MCF 10A (cell line): Measurements from ENCODE around the gene ADAMTS4. TPM values are rescaled to one million over a fixed set of nuclear protein-coding genes. Genes with fewer than 3 reads are reported as not detected.

Source experiments
- BruUV-seq: library from RNA; stranded (reverse); fragments of 400-500 nt; replicated peaks from 2 replicates; lab custom pipeline; 2021; lab: Mats Ljungman, UMichigan
- CTCF ChIA-PET: fragments of 300-600 bp; sonication (Branson Sonifier 250); formaldehyde crosslinking; extraction: SDS; loops from one replicate; lab custom pipeline; 2021; ENCODE audit warnings: antibody characterized with exemption, inconsistent platforms; lab: Yijun Ruan, JAX
- POLR2A ChIA-PET: fragments of 300-600, 350-650 bp; sonication (Branson Sonifier 250); formaldehyde crosslinking; extraction: SDS; loops from one replicate; lab custom pipeline; 2020; ENCODE audit warnings: antibody characterized with exemption, inconsistent platforms; lab: Yijun Ruan, JAX
- DNase-seq: peaks from one replicate; pipeline ENCODE4 v3.0.0-alpha.2; 2018; ENCODE audit not compliant: unreplicated experiment
- H3K27ac Mint-ChIP-seq: one replicate; pipeline ENCODE4 v1.8.0; 2022; ENCODE audit warnings: mild to moderate bottlenecking, low read depth, mixed read lengths; ENCODE audit not compliant: unreplicated experiment
- H3K27me3 Mint-ChIP-seq: one replicate; pipeline ENCODE4 v1.8.0; 2022; ENCODE audit warnings: mixed read lengths; ENCODE audit not compliant: insufficient read depth, unreplicated experiment
- H3K36me3 Mint-ChIP-seq: one replicate; pipeline ENCODE4 v1.8.0; 2022; ENCODE audit warnings: mild to moderate bottlenecking, moderate library complexity, mixed read lengths; ENCODE audit not compliant: insufficient read depth, unreplicated experiment
- H3K4me1 Mint-ChIP-seq: one replicate; pipeline ENCODE4 v1.8.0; 2022; ENCODE audit warnings: mixed read lengths; ENCODE audit not compliant: insufficient read depth, unreplicated experiment
- H3K4me3 Mint-ChIP-seq: one replicate; pipeline ENCODE4 v1.8.0; 2022; ENCODE audit warnings: mild to moderate bottlenecking, moderate library complexity, mixed read lengths; ENCODE audit not compliant: unreplicated experiment
- H3K9me3 Mint-ChIP-seq: one replicate; pipeline ENCODE4 v1.8.0; 2022; ENCODE audit warnings: mixed read lengths; ENCODE audit not compliant: unreplicated experiment
- CTCF ChIP-seq: fragments of 200-600 bp; IDR thresholded peaks from one replicate; pipeline ENCODE4 v1.8.0; 2022; ENCODE audit warnings: antibody characterized with exemption, mild to moderate bottlenecking; ENCODE audit not compliant: unreplicated experiment
- intact Hi-C: fragments of 100-400 bp; cut with micrococcal nuclease; formaldehyde crosslinking; loops from 2 replicates; pipeline ENCODE4 v1.14.1; 2022
- total RNA-seq: library from RNA; stranded (reverse); gene quantifications from 2 replicates; pipeline ENCODE4 v1.2.3, GENCODE V29; 2022

ADAMTS4 gene
- total RNA-seq, 1 experiment from 2014 or later: not detected

GRCh38 chr1:161176468-161177111 lies 22.3 kb downstream of the ADAMTS4 start:
- Mint-ChIP-seq H3K4me3 (peak overlapping the region; percentile 86), H3K4me1 (peaks cover 33% of the 10 kb centered on the region), H3K27me3 (no peaks in the 10 kb centered on the region), H3K9me3 (no peaks in the 10 kb centered on the region), H3K36me3 (peaks cover 38% of the 10 kb centered on the region), H3K27ac (peak overlapping the region; percentile 92)
- no peak for TF ChIP-seq CTCF
- intact Hi-C loops: loop anchor here (1.0 kb wide), 1 partner anchor 10 kb away; the partner anchor contains the start of gene PPOX
- CTCF ChIA-PET: interaction anchor here (0.5 to 3.5 kb wide), 14 partner anchors 10 to 1594 kb away, joined by 3 to 33 read pairs (median 4); partner anchors contain the start of genes ADAMTS4, FCER1G, PPOX and TOMM40L
- no TSS peak for BruUV-seq
- DNase-seq: no peak
- POLR2A ChIA-PET: interaction anchor here (0.6 to 3.3 kb wide), 21 partner anchors 10 to 914 kb away, joined by 3 to 101 read pairs (median 6); partner anchors contain the start of genes DCAF8, DEDD, F11R and NDUFS2

GRCh38 chr1:161175771-161176453 lies 22.9 kb downstream of the ADAMTS4 start:
- H3K36me3 Mint-ChIP-seq: peaks cover 44% of the 10 kb centered on the region
- no peak for DNase-seq
- ChIA-PET POLR2A (interaction anchor here (0.6 to 3.3 kb wide), 17 partner anchors 9 to 914 kb away, joined by 3 to 101 read pairs (median 7); partner anchors contain the start of genes DCAF8, DEDD, F11R and NDUFS2), CTCF (interaction anchor here (0.5 to 3.5 kb wide), 11 partner anchors 9 to 351 kb away, joined by 3 to 33 read pairs (median 5); partner anchors contain the start of genes FCER1G, PPOX and TOMM40L)
- TF ChIP-seq CTCF: no peak
- H3K27ac Mint-ChIP-seq: peak overlapping the region; percentile 92
- peak overlapping the region; percentile 86 for H3K4me3 Mint-ChIP-seq
- no TSS peak for BruUV-seq
- H3K4me1 Mint-ChIP-seq: peaks cover 33% of the 10 kb centered on the region
- H3K9me3 Mint-ChIP-seq: no peaks in the 10 kb centered on the region
- intact Hi-C loops: no loop called here
- H3K27me3 Mint-ChIP-seq: no peaks in the 10 kb centered on the region

GRCh38 chr1:161174911-161175310 lies 23.9 kb downstream of the ADAMTS4 start:
- intact Hi-C loops: no loop called here
- CTCF ChIA-PET: interaction anchor here (3.3 to 3.5 kb wide), 2 partner anchors 8 to 18 kb away, joined by 24 to 33 read pairs; partner anchors contain the start of gene PPOX
- Mint-ChIP-seq H3K27ac (peak overlapping the region; percentile 10), H3K9me3 (no peaks in the 10 kb centered on the region), H3K27me3 (no peaks in the 10 kb centered on the region), H3K36me3 (peaks cover 53% of the 10 kb centered on the region), H3K4me1 (peaks cover 33% of the 10 kb centered on the region), H3K4me3 (no peak overlapping the region)
- POLR2A ChIA-PET: interaction anchor here (3.3 kb wide), 1 partner anchor 8 kb away, joined by 101 read pairs; the partner anchor contains the start of gene PPOX
- no peak for TF ChIP-seq CTCF
- no peak for DNase-seq
- BruUV-seq: no TSS peak

- ChIA-PET CTCF (interaction anchor here (0.8 kb wide), 1 partner anchor 19 kb away, joined by 4 read pairs; no protein-coding TSS in a partner anchor), POLR2A (no interaction called here)
- intact Hi-C loops: no loop called here
- H3K4me1 Mint-ChIP-seq: peaks cover 33% of the 10 kb centered on the region
- no peaks in the 10 kb centered on the region for H3K27me3 Mint-ChIP-seq
- H3K9me3 Mint-ChIP-seq: no peaks in the 10 kb centered on the region
- H3K36me3 Mint-ChIP-seq: peaks cover 65% of the 10 kb centered on the region
- no peak overlapping the region for H3K27ac Mint-ChIP-seq
- DNase-seq: no peak
- no peak for TF ChIP-seq CTCF
- no peak overlapping the region for H3K4me3 Mint-ChIP-seq
- BruUV-seq: no TSS peak
Observed at GRCh38 chr1:161173711-161174110, 25.1 kb downstream of the ADAMTS4 start.
